Measurements from ENCODE around the gene TXNDC2. TPM values are rescaled to one million over a fixed set of nuclear protein-coding genes. Genes with fewer than 3 reads are reported as not detected.
A peak's percentile ranks its signal among the peaks of the same experiment; 100 is the strongest.

TXNDC2 gene
- total and polyA plus RNA-seq, 9 of the 15 experiments (the other 6 are each of a cell fraction or from before 2014, with no cell fraction given) = 1.2 to 4.9 (median 2.3) TPM

DNA sequence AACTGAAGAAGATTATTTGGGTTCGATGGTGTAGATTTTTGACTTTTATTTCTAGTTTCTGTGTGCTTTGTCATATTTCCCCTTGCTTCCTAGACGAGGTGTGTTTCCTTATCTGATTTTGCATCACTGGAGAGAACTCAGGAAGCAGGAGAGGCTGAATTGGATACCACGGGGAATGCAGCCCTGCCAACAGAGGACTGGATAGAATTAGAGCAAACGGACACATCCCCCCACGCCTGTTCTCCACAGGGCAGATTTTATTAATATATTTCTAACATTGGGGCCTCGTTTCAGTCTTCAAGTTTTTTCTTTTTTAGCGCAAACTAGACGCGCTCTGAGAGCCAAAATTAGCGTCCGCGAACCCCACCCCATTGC is 27.4 kb downstream of the TXNDC2 start:
- in situ Hi-C loops (cut with MboI) (loop anchor here (10.0 kb wide), 1 partner anchor 898 kb away; no protein-coding TSS in a partner anchor), intact Hi-C loops (cut with micrococcal nuclease) (loop anchor here (10.0 kb wide), 1 partner anchor 228 kb away; no protein-coding TSS in a partner anchor)
- Histone ChIP-seq H3K79me2 (ENCODE audit: control insufficient read depth, insufficient read depth, low read length) (peaks cover 46% of the 10 kb centered on the region), H3K36me3 (ENCODE audit: control insufficient read depth, insufficient read depth, low read length) (peaks cover 20% of the 10 kb centered on the region), H3K4me2 (ENCODE audit: insufficient read depth, low read length) (peak overlapping the region; percentile 97), H3K4me1 (replicated peaks in 1 of 2; ENCODE audit: control insufficient read depth in 2 of 2, insufficient read depth in 2 of 2, low read length in 2 of 2) (peaks cover 4 to 6% of the 10 kb centered on the region in 2 experiments), H3K27ac (ENCODE audit: extremely low read depth, low read depth, low read length) (peak overlapping the region; percentile 97), H3K27me3 (ENCODE audit: control insufficient read depth in 2 of 2, insufficient read depth in 2 of 2, low read length in 2 of 2) (no peaks in the 10 kb centered on the region), H3K9me1 (ENCODE audit: control insufficient read depth, insufficient read depth, low read length) (no peaks in the 10 kb centered on the region), H3K9ac (ENCODE audit: insufficient read depth in 1 of 2, low read depth in 2 of 2, low read length in 2 of 2) (peak overlapping the region; percentile 93 to 95), H3K9me3 (replicated peaks; ENCODE audit: control insufficient read depth, insufficient read depth, low read depth, low read length) (peaks cover 6% of the 10 kb centered on the region), H2AFZ (ENCODE audit: low read depth, low read length) (peak overlapping the region; percentile 99), H4K20me1 (replicated peaks; ENCODE audit: control insufficient read depth, insufficient read depth, low read length) (peaks cover 25% of the 10 kb centered on the region), H3K4me3 (peak overlapping the region; percentile 85)
- DNase-seq (ENCODE audit: extremely low read depth in 1 of 4, low spot score in 3 of 4) (no peak), ATAC-seq (no peak), FAIRE-seq (no peak)
- WGBS (ENCODE audit: insufficient coverage, low coverage, missing lambda C conversion rate) = 8% methylated on average over 12 of the region's 12 CpGs
- TSS peak; percentile 67 for BruUV-seq (replicated peaks)
- ChIA-PET POLR2A (interaction anchor here (0.6 to 3.7 kb wide), 28 partner anchors 8 to 1882 kb away, joined by 3 to 72 read pairs (median 6); partner anchors contain the start of gene TXNDC2), CTCF (ENCODE audit: low intra/inter-chr PET ratio) (no interaction called here)
- TF ChIP-seq ZC3H11A (IDR thresholded peaks at IDR 0.05; ENCODE audit: low read depth, low read length) = no peak
- TF ChIP-seq SIN3B (IDR thresholded peaks at IDR 0.05; ENCODE audit: low read depth) = no peak
- TF ChIP-seq TEAD4 (IDR thresholded peaks at IDR 0.05; ENCODE audit: low read length) = no peak
- TF ChIP-seq TEAD4 (CRISPR knock-in tag; IDR thresholded peaks at IDR 0.05; ENCODE audit: borderline replicate concordance) = no peak
- TF ChIP-seq IFI16 (CRISPR knock-in tag; IDR thresholded peaks at IDR 0.05) = no peak
- TF ChIP-seq ZNF384 (IDR thresholded peaks at IDR 0.05; ENCODE audit: low read depth, low read length) = no peak
- no peak for TF ChIP-seq YBX1 (IDR thresholded peaks at IDR 0.05)
- TF ChIP-seq ATF7 (IDR thresholded peaks at IDR 0.05) = no peak
- TF ChIP-seq, protein P1, sequence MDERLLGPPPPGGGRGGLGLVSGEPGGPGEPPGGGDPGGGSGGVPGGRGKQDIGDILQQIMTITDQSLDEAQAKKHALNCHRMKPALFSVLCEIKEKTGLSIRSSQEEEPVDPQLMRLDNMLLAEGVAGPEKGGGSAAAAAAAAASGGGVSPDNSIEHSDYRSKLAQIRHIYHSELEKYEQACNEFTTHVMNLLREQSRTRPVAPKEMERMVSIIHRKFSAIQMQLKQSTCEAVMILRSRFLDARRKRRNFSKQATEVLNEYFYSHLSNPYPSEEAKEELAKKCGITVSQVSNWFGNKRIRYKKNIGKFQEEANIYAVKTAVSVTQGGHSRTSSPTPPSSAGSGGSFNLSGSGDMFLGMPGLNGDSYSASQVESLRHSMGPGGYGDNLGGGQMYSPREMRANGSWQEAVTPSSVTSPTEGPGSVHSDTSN (CRISPR knock-in tag; IDR thresholded peaks at IDR 0.05; ENCODE audit: low read depth) = no peak
- TF ChIP-seq, protein P1 (tag; conservative IDR thresholded peaks at IDR 0.05; ENCODE audit: low read depth) = no peak
- TF ChIP-seq KLF13 (tag; IDR thresholded peaks at IDR 0.05; ENCODE audit: borderline replicate concordance, low read depth) = no peak
- TF ChIP-seq ZFP30 (CRISPR knock-in tag; IDR thresholded peaks at IDR 0.05; ENCODE audit: borderline replicate concordance) = no peak
- no peak for TF ChIP-seq NEUROD1 (IDR thresholded peaks at IDR 0.05; ENCODE audit: borderline replicate concordance, low read depth, low read length, partially characterized antibody)
- TF ChIP-seq SMARCA4 (IDR thresholded peaks at IDR 0.05) = peak; percentile 68; the same call in 1 of the 2 replicates
- TF ChIP-seq, protein P2, sequence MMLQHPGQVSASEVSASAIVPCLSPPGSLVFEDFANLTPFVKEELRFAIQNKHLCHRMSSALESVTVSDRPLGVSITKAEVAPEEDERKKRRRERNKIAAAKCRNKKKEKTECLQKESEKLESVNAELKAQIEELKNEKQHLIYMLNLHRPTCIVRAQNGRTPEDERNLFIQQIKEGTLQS (IDR thresholded peaks at IDR 0.05) = no peak
- TF ChIP-seq, protein P2 (CRISPR knock-in tag; conservative IDR thresholded peaks at IDR 0.05) = no peak
- TF ChIP-seq KAT7 (CRISPR knock-in tag; IDR thresholded peaks at IDR 0.05; ENCODE audit: borderline replicate concordance) = no peak
- no peak for TF ChIP-seq ZNF584 (CRISPR knock-in tag; IDR thresholded peaks at IDR 0.05; ENCODE audit: low read depth)
- no peak for TF ChIP-seq CBFB (CRISPR knock-in tag; IDR thresholded peaks at IDR 0.05)
- no peak for TF ChIP-seq ELF4 (CRISPR knock-in tag; IDR thresholded peaks at IDR 0.05)
- TF ChIP-seq, protein P3, sequence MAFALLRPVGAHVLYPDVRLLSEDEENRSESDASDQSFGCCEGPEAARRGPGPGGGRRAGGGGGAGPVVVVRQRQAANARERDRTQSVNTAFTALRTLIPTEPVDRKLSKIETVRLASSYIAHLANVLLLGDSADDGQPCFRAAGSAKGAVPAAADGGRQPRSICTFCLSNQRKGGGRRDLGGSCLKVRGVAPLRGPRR (CRISPR knock-in tag; IDR thresholded peaks at IDR 0.05) = no peak
- TF ChIP-seq ELF1 (tag; IDR thresholded peaks at IDR 0.05) = no peak

Measured in K562 (cell line).